ENCODE results near the gene TCOF1. TPM values are rescaled to one million over a fixed set of nuclear protein-coding genes. Genes with fewer than 3 reads are reported as not detected.

The TCOF1 gene
- total RNA-seq, 1 donor from 2014 or later = 19.3 TPM

DNA sequence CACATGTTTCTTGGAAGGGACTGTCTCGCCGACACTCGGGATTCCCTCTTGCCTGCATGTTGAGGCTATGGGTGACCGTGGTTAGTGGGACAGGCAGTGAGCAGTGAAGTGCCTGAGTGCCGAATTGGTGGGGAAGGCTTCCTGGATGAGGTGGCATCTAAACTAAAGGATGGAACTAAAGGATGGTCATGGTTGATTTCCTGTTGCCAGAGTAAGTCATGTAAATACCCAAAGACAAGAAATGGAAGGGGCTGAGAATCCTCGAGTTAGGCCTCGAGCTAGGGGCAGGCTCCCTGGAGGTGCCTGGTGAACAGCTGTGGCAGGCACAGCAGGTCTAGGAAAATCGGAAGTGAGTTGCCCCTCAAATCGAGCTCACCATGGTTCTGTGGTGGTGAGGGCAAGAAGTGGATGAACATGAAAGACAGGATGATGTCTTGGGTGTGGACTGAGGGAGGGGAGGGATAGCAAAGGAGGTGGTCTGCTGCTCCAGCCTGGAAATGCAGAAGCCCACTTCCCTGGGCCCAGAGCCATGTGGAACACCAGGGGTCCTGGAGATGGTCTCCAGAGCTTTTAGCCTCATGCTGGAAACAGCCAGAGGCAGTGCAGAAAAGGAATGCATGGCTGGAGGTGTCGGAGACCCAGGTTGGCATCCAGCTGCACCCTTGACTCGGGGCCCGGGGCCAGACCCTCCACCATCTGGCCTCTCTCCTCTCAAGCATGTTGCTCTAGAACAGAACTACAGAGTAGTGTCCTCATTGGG lies 43.0 kb downstream of the TCOF1 start:
- no peak overlapping the region for H3K27ac ChIP-seq (replicated peaks)
- no peak for DNase-seq
- H3K9me3 ChIP-seq (replicated peaks) = no peaks in the 10 kb centered on the region
- peaks cover 70% of the 10 kb centered on the region for H3K36me3 ChIP-seq
- no peak overlapping the region for H3K4me3 ChIP-seq
- TF ChIP-seq, protein P1, sequence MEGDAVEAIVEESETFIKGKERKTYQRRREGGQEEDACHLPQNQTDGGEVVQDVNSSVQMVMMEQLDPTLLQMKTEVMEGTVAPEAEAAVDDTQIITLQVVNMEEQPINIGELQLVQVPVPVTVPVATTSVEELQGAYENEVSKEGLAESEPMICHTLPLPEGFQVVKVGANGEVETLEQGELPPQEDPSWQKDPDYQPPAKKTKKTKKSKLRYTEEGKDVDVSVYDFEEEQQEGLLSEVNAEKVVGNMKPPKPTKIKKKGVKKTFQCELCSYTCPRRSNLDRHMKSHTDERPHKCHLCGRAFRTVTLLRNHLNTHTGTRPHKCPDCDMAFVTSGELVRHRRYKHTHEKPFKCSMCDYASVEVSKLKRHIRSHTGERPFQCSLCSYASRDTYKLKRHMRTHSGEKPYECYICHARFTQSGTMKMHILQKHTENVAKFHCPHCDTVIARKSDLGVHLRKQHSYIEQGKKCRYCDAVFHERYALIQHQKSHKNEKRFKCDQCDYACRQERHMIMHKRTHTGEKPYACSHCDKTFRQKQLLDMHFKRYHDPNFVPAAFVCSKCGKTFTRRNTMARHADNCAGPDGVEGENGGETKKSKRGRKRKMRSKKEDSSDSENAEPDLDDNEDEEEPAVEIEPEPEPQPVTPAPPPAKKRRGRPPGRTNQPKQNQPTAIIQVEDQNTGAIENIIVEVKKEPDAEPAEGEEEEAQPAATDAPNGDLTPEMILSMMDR (IDR thresholded peaks at IDR 0.05; ENCODE audit: borderline replicate concordance) = no peak
- no peaks in the 10 kb centered on the region for H3K27me3 ChIP-seq (ENCODE audit: low read depth)
- H3K4me1 ChIP-seq = peaks cover 9% of the 10 kb centered on the region
- intact Hi-C loops (cut with micrococcal nuclease) = no loop called here

DNA sequence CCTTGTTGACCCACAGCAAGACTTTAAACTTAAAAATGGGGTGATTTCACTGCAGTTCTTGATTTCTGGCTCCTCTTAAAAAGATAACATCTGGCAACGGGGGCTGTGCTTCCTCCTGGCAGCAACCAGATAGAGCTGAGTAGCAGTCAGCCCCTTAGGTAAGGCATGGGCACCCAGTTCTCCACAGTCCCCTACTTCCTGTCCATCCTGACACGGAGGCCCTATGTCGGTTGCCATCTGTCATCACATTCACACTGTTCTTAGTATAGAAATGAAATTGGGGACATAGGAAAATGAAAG lies 43.5 kb downstream of the TCOF1 start:
- TF ChIP-seq, protein P1 (IDR thresholded peaks at IDR 0.05; ENCODE audit: borderline replicate concordance) = no peak
- no peak overlapping the region for H3K27ac ChIP-seq (replicated peaks)
- H3K9me3 ChIP-seq (replicated peaks) = no peaks in the 10 kb centered on the region
- intact Hi-C loops (cut with micrococcal nuclease) = no loop called here
- no peak overlapping the region for H3K4me3 ChIP-seq
- DNase-seq = no peak
- H3K27me3 ChIP-seq (ENCODE audit: low read depth) = no peaks in the 10 kb centered on the region
- H3K36me3 ChIP-seq = peaks cover 64% of the 10 kb centered on the region
- H3K4me1 ChIP-seq = peaks cover 9% of the 10 kb centered on the region

DNA sequence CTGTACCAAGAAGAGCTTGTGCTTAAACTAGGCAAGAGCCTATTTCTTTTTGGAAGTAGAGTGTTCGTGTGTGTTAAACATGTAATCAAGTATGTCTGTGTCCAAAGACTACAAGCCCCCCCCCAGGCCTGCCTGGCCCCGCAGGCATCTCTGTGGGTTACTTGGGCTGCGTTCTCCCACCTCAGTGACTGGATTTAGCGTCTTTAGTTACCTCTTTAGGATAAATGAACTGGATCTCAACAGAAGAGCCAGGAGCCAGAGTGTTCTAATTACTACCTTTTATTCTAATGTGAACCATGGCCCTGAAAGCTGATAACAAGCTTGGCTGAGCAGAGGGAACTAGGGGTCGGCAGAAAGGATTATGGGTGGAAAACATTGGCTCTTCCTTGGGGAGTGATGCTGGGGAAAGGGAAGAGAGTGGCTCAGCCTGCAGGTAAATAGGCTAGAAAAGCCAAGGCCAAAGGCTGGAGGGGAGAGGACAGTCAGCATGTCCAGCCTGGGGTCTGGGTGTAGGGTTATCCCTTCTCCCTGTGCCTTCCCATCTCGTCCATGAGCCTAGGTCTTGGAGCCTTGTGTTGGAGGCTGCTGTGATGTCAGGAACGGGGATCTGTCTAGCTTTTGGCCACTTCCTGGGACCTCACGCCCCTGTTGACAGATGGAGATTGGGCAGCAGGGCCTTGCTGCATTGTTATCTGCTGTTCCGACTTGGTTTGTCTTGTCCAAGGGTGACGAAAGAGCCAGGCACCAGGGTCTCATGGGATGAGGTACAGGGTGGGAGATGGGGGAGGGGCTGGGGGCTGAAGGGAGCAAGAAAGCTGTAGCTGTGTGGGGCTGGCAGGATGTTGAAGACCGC lies 44.1 kb downstream of the TCOF1 start:
- intact Hi-C loops (cut with micrococcal nuclease) = no loop called here
- DNase-seq = no peak
- no peaks in the 10 kb centered on the region for H3K27me3 ChIP-seq (ENCODE audit: low read depth)
- TF ChIP-seq, protein P1 (IDR thresholded peaks at IDR 0.05; ENCODE audit: borderline replicate concordance) = no peak
- peaks cover 59% of the 10 kb centered on the region for H3K36me3 ChIP-seq
- no peak overlapping the region for H3K4me3 ChIP-seq
- no peaks in the 10 kb centered on the region for H3K9me3 ChIP-seq (replicated peaks)
- H3K4me1 ChIP-seq = peaks cover 9% of the 10 kb centered on the region
- no peak overlapping the region for H3K27ac ChIP-seq (replicated peaks)

DNA sequence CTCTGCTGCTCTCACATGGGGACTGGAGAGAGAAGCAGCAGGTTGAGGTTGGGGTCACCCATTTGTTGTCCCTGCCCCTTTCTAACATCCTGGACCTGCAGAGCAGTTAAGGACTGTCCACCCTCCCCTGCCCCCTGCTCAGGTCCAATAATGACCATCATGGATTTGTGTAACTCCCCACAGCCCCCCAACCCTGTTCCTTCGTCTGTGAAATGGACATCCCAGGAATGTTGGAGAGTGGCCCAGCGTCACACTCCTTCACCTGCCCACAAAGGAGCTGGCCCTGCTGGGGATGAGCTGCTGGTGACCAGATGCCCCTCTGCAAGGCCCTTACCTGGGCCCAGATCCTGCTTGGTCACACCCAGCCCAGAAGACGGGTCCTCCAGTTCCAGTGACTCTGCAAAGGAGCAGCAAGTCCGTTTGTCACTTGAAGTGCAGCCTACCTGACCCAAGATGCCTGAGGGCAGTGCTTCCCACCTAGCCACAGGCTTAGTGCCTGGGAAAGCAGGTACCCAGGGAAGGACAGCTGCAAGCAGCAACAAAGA lies 44.8 kb downstream of the TCOF1 start:
- H3K4me1 ChIP-seq = peaks cover 15% of the 10 kb centered on the region
- peaks cover 52% of the 10 kb centered on the region for H3K36me3 ChIP-seq
- no peaks in the 10 kb centered on the region for H3K9me3 ChIP-seq (replicated peaks)
- no peak overlapping the region for H3K27ac ChIP-seq (replicated peaks)
- H3K4me3 ChIP-seq = no peak overlapping the region
- TF ChIP-seq, protein P1 (IDR thresholded peaks at IDR 0.05; ENCODE audit: borderline replicate concordance) = no peak
- H3K27me3 ChIP-seq (ENCODE audit: low read depth) = no peaks in the 10 kb centered on the region
- intact Hi-C loops (cut with micrococcal nuclease) = no loop called here
- DNase-seq = no peak

DNA sequence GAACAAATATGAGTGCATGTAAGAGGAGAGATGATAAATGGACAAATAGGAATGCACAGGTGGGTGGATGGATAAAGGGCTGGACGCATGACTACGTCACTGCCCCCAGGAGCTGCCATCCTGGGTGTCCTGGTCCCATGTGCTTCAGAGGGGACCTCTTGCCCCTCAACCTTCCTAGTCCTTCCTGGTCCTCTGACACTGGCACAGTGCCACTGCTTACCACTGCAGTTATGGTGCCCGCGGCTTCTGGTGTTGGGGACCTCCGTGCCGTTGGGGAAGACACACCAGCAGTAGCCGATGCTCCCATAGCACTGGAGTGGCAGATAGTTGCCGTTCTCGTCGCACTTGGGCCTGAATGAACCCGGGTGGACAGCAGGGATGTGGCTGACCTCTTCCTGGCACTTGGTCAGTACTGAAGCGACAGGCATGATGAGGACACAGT lies 45.4 kb downstream of the TCOF1 start:
- DNase-seq = no peak
- TF ChIP-seq, protein P1 (IDR thresholded peaks at IDR 0.05; ENCODE audit: borderline replicate concordance) = no peak
- Histone ChIP-seq H3K4me1 (peaks cover 21% of the 10 kb centered on the region), H3K9me3 (replicated peaks) (no peaks in the 10 kb centered on the region), H3K4me3 (no peak overlapping the region), H3K27ac (replicated peaks) (no peak overlapping the region), H3K27me3 (ENCODE audit: low read depth) (no peaks in the 10 kb centered on the region), H3K36me3 (peaks cover 48% of the 10 kb centered on the region)
- intact Hi-C loops (cut with micrococcal nuclease) = no loop called here

All from left ventricle myocardium inferior (tissue), 1 donor.